IPS-18a (cell line): ENCODE results near the gene AMFR.

Experiments
- H3K27ac ChIP-seq: one replicate; pipeline ENCODE4 v1.5.1; 2013; ENCODE audit warnings: low read length
- H3K27me3 ChIP-seq: one replicate; pipeline ENCODE4 v1.6.1; 2013; ENCODE audit warnings: mild to moderate bottlenecking, low read length; ENCODE audit not compliant: control insufficient read depth, insufficient read depth
- H3K36me3 ChIP-seq: one replicate; pipeline ENCODE4 v1.6.1; 2013; ENCODE audit warnings: low read depth, low read length; ENCODE audit not compliant: control insufficient read depth
- H3K4me1 ChIP-seq: one replicate; pipeline ENCODE4 v1.6.1; 2013; ENCODE audit warnings: low read depth, low read length; ENCODE audit not compliant: control insufficient read depth
- H3K4me3 ChIP-seq: one replicate; pipeline ENCODE4 v1.5.1; 2013; ENCODE audit warnings: low read length
- H3K9ac ChIP-seq: one replicate; pipeline ENCODE4 v1.6.1; 2013; ENCODE audit warnings: mild to moderate bottlenecking, low read length, moderate library complexity
- H3K9me3 ChIP-seq: one replicate; pipeline ENCODE4 v1.6.1; 2013; ENCODE audit warnings: low read depth, low read length; ENCODE audit not compliant: control insufficient read depth

AMFR gene

GRCh38 chr16:56425439-56425832, at the start of gene AMFR:
TSS of gene AMFR (minus strand) at chr16:56425545. CDS start at chr16:56425327, 218 bp downstream.
- peaks cover 34% of the 10 kb centered on the region for H3K27me3 ChIP-seq
- peaks cover 4% of the 10 kb centered on the region for H3K36me3 ChIP-seq
- H3K4me3 ChIP-seq = peak within 1 kb of the TSS; percentile 72
- peak within 1 kb of the TSS; percentile 42 for H3K9ac ChIP-seq
- H3K27ac ChIP-seq = no peak within 1 kb of the TSS
- H3K9me3 ChIP-seq = no peaks in the 10 kb centered on the region
- H3K4me1 ChIP-seq = peaks cover 16% of the 10 kb centered on the region

GRCh38 chr16:56470666-56471065, 45.3 kb upstream of the AMFR start:
- Histone ChIP-seq H3K9me3 (no peaks in the 10 kb centered on the region), H3K9ac (no peak overlapping the region), H3K27me3 (no peaks in the 10 kb centered on the region), H3K36me3 (peaks cover 91% of the 10 kb centered on the region), H3K27ac (no peak overlapping the region), H3K4me1 (peaks cover 6% of the 10 kb centered on the region), H3K4me3 (no peak overlapping the region)

GRCh38 chr16:56470232-56470631, 44.9 kb upstream of the AMFR start:
- Histone ChIP-seq H3K4me3 (no peak overlapping the region), H3K27ac (no peak overlapping the region), H3K27me3 (no peaks in the 10 kb centered on the region), H3K9me3 (no peaks in the 10 kb centered on the region), H3K36me3 (peaks cover 91% of the 10 kb centered on the region), H3K9ac (no peak overlapping the region), H3K4me1 (peaks cover 6% of the 10 kb centered on the region)

- Histone ChIP-seq H3K27ac (no peak overlapping the region), H3K4me3 (no peak overlapping the region), H3K4me1 (peaks cover 2% of the 10 kb centered on the region), H3K27me3 (no peaks in the 10 kb centered on the region), H3K9ac (no peak overlapping the region), H3K36me3 (peaks cover 88% of the 10 kb centered on the region), H3K9me3 (no peaks in the 10 kb centered on the region)
Observed at GRCh38 chr16:56469748-56470147, 44.4 kb upstream of the AMFR start.

GRCh38 chr16:56468800-56469199, 43.5 kb upstream of the AMFR start:
- no peak overlapping the region for H3K4me3 ChIP-seq
- H3K4me1 ChIP-seq = no peaks in the 10 kb centered on the region
- no peaks in the 10 kb centered on the region for H3K27me3 ChIP-seq
- no peak overlapping the region for H3K27ac ChIP-seq
- no peaks in the 10 kb centered on the region for H3K9me3 ChIP-seq
- no peak overlapping the region for H3K9ac ChIP-seq
- H3K36me3 ChIP-seq = peaks cover 92% of the 10 kb centered on the region

- H3K4me3 ChIP-seq = no peak overlapping the region
- no peak overlapping the region for H3K9ac ChIP-seq
- H3K27me3 ChIP-seq = no peaks in the 10 kb centered on the region
- no peak overlapping the region for H3K27ac ChIP-seq
- peaks cover 86% of the 10 kb centered on the region for H3K36me3 ChIP-seq
- no peaks in the 10 kb centered on the region for H3K4me1 ChIP-seq
- no peaks in the 10 kb centered on the region for H3K9me3 ChIP-seq
Observed at GRCh38 chr16:56466344-56466743, 41.0 kb upstream of the AMFR start.

GRCh38 chr16:56463153-56463552, 37.8 kb upstream of the AMFR start:
- no peaks in the 10 kb centered on the region for H3K4me1 ChIP-seq
- H3K27ac ChIP-seq = no peak overlapping the region
- H3K4me3 ChIP-seq = no peak overlapping the region
- no peak overlapping the region for H3K9ac ChIP-seq
- H3K27me3 ChIP-seq = no peaks in the 10 kb centered on the region
- peaks cover 79% of the 10 kb centered on the region for H3K36me3 ChIP-seq
- no peaks in the 10 kb centered on the region for H3K9me3 ChIP-seq

GRCh38 chr16:56462064-56462796, 36.9 kb upstream of the AMFR start:
- Histone ChIP-seq H3K27me3 (no peaks in the 10 kb centered on the region), H3K9me3 (no peaks in the 10 kb centered on the region), H3K36me3 (peaks cover 76% of the 10 kb centered on the region), H3K9ac (no peak overlapping the region), H3K4me3 (no peak overlapping the region), H3K27ac (no peak overlapping the region), H3K4me1 (no peaks in the 10 kb centered on the region)

GRCh38 chr16:56460101-56460500, 34.8 kb upstream of the AMFR start:
- no peak overlapping the region for H3K9ac ChIP-seq
- H3K27me3 ChIP-seq = no peaks in the 10 kb centered on the region
- H3K36me3 ChIP-seq = peaks cover 76% of the 10 kb centered on the region
- H3K4me1 ChIP-seq = no peaks in the 10 kb centered on the region
- no peak overlapping the region for H3K4me3 ChIP-seq
- H3K9me3 ChIP-seq = no peaks in the 10 kb centered on the region
- H3K27ac ChIP-seq = no peak overlapping the region

- no peak overlapping the region for H3K4me3 ChIP-seq
- peaks cover 77% of the 10 kb centered on the region for H3K36me3 ChIP-seq
- no peaks in the 10 kb centered on the region for H3K4me1 ChIP-seq
- H3K27me3 ChIP-seq = no peaks in the 10 kb centered on the region
- H3K27ac ChIP-seq = no peak overlapping the region
- H3K9me3 ChIP-seq = no peaks in the 10 kb centered on the region
- H3K9ac ChIP-seq = no peak overlapping the region
Observed at GRCh38 chr16:56457927-56458470, 32.7 kb upstream of the AMFR start.

- peaks cover 42% of the 10 kb centered on the region for H3K36me3 ChIP-seq
Observed at GRCh38 chr16:56451753-56452689, 26.7 kb upstream of the AMFR start.

More at GRCh38 chr16:56451753-56452689, 26.7 kb upstream of the AMFR start:
- peak overlapping the region; percentile 97 for H3K4me3 ChIP-seq
- H3K9ac ChIP-seq = peak overlapping the region; percentile 87
- H3K27ac ChIP-seq = peak overlapping the region; percentile 69
- no peaks in the 10 kb centered on the region for H3K9me3 ChIP-seq
- no peaks in the 10 kb centered on the region for H3K27me3 ChIP-seq
- H3K4me1 ChIP-seq = peaks cover 4% of the 10 kb centered on the region
